Fibroblast of villous mesenchyme (primary cell): ENCODE data around the gene SNRNP70. TPM values are rescaled to one million over a fixed set of nuclear protein-coding genes. Genes with fewer than 3 reads are reported as not detected.
"Not testable (repeated sequence)": the region's sequence is repeated elsewhere in the genome, so short reads cannot be mapped to it uniquely, and the experiment has no call there.

Source experiments
- DNase-seq: peaks from one replicate; pipeline ENCODE4 v3.0.0-alpha.2; 2010; ENCODE audit warnings: low read depth
- H3K4me3 ChIP-seq: 2 replicates; pipeline ENCODE4 v1.5.1; 2011; ENCODE audit warnings: low read depth, mild to moderate bottlenecking, low read length
- total RNA-seq: library from RNA; depleted of rRNA; stranded (reverse); fragments of >200 nt; gene quantifications from 2 replicates; pipeline ENCODE4 v1.2.3, GENCODE V29; 2012
- TF ChIP-seq, protein P1 (sequence below): IDR thresholded peaks from 2 replicates; pipeline ENCODE4 v1.5.1; 2012; ENCODE audit warnings: low read depth, mild to moderate bottlenecking, low read length; ENCODE audit not compliant: insufficient read depth

SNRNP70 gene
- total RNA-seq, 1 donor, result 117 TPM

DNA sequence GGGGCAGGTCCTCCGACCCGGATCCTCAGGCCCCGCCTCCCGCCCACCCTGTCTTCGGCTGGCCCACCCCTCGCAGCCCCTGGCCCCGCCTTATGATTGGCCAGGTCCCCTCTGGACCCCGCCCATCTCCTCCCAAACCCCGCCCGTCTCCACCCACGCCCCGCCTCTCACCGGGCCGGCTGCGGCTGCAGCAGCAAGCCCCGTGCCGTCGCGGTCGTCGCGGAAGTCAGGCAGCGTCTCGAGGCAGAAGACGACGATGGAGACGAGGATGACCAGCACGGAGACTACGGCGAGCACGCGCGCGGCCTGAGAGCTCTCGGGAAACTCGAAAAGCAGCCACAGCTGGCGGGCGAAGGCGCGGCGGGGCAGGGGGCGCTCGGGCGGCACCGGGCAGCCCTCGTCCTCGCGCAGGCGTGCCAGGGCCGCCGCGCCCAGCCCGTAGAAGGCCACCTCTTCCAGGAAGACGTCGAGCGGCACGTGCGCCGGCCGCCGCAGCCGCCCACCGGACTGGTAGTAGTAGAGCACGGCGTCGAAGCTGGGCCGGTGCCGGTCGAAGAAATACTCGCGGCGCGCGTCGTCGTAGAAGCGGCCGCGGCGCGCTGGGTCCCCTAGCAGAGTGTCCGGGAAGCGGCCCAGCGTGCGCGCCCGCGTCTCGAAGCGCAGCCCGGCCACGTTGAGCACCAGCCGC is 13.2 kb upstream of the SNRNP70 start:
- no peak for DNase-seq
- TF ChIP-seq, protein P1, sequence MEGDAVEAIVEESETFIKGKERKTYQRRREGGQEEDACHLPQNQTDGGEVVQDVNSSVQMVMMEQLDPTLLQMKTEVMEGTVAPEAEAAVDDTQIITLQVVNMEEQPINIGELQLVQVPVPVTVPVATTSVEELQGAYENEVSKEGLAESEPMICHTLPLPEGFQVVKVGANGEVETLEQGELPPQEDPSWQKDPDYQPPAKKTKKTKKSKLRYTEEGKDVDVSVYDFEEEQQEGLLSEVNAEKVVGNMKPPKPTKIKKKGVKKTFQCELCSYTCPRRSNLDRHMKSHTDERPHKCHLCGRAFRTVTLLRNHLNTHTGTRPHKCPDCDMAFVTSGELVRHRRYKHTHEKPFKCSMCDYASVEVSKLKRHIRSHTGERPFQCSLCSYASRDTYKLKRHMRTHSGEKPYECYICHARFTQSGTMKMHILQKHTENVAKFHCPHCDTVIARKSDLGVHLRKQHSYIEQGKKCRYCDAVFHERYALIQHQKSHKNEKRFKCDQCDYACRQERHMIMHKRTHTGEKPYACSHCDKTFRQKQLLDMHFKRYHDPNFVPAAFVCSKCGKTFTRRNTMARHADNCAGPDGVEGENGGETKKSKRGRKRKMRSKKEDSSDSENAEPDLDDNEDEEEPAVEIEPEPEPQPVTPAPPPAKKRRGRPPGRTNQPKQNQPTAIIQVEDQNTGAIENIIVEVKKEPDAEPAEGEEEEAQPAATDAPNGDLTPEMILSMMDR, result no peak
- H3K4me3 ChIP-seq, result no peak overlapping the region

DNA sequence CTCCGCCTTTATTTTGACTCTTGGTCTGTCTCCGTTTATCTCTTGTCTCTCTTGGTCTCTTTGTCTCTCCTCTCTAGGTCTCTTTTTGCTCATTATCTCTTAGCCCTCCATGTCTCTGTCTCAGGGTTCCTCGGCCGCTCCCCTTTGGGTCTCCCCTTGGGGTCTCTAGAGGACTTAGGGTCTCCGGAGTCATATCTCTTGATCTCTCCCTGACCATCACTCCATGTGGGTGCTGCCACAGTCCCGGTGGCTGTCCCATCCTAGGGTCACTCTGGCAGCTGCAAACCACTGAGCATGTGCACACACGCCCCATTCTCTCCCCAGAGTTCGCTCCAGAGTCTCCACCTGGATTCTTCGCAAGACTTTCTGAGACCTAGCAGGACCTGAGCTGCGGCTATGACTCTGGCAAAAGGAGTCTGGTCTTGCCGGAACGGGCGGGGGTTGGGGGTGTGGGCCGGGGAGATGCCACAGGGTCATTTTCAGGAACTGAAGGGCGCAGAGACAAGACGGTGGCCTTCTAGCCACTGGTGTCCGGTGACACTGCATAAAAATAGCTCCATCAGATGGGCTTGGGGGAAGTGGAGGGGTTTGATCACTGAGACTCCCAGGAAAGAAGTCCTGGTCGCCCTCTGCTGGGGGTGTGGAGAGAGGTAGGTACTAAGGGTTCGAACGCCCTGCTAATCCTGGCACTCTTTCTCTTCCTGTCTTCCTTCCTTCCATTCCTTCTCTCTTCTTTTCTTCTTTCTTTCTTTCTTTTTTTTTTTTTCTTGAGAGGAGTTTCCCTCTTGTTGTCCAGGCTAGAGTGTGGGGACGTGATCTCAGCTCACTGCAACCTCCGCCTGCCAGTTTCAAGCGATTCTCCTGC is 11.5 kb upstream of the SNRNP70 start:
- no peak for DNase-seq
- TF ChIP-seq, protein P1, result peak; percentile 24
- no peak overlapping the region for H3K4me3 ChIP-seq

DNA sequence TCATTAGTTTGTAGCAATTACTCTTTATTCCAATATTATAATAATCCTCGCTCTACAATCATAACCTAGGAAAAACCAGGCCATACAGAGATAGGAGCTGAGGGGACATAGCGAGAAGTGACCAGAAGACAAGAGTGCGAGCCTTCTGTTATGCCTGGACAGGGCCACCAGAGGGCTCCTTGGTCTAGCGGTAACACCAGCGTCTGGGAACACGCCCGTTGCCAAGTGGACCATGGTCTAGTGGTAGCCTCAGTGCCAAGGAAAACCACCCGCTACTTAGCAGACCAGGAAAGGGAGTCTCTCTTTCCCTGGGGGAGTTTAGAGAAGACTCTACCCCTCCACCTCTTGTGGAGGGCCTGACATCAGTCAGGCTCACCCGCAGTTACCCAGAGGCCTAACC is 10.4 kb upstream of the SNRNP70 start:
- H3K4me3 ChIP-seq, result not testable (repeated sequence)
- peak; percentile 53 for DNase-seq
- TF ChIP-seq, protein P1, result peak; percentile 62

DNA sequence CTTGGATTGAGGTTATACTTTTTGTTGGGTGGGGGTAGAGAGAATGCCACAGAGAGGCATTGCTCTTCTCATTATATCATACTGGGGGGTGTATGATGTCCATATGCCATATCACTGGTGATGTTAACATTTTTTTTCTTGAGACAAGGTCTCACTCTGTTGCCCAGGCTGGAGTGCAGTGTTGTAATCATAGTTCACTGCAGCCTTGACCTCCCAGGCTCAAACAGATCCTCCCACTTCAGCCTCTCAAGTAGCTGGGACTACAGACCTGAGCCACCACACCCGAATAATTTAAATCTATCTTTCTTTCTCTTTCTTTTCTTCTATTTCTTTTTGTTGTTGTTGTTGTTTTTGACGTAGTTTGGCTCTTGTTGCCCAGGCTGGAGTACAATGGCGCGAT is 4.9 kb upstream of the SNRNP70 start:
- TF ChIP-seq, protein P1, result no peak
- no peak overlapping the region for H3K4me3 ChIP-seq
- DNase-seq, result no peak

DNA sequence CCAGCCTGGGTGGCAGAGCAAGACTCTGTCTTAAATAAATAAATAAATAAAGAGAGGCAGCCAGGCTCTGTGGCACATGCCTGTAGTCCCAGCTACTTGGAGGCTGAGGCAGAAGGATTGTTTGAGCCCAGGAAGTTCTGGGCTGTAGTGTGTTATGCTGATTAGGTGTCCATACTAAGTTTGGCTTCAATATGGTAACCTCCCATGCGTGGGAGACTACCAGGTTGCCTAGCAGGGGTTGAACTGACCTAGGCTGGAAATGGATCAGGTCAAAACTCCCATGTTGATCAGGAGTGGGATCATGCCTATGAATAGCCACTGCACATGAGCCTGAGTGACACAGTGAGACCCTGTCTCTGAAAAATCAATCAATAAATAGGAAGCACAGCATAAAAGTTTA is 4.0 kb upstream of the SNRNP70 start:
- TF ChIP-seq, protein P1, result no peak
- no peak for DNase-seq
- H3K4me3 ChIP-seq, result no peak overlapping the region

DNA sequence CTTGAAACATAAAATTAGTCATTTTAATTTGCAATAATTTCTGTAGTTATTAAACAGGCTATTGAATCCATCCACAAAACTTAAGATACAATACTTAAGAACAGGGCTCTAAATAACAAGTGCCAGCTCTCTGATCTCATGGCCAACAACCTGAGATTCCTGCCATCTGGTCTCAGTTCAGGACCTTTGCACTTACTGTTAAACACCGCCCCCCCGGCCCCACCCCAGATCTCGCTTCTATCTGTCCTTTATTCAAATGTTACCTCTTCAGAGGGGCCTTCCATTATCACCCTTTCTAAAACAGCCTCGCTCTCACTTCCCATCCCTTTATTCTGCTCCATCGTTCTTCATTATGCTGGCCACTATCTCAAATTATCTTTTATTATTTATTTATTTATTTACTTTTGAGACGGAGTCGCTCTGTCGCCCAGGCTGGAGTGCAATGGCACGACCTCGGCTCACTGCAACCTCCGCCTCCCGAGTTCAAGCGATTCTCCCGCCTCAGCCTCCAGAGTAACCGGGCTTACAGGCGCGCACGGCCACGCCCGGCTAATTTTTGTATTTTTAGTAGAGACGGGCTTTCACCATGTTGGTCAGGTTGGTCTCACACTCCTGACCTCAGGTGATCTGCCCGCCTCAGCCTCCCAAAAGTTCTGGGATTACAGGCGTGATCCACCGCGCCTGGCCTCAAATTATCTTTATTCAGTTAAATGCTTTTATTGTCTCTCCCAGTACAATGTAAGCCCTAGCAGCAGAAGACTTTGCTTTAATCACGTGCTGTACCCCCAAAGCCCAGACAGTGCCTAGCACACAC is 838 bp upstream of the SNRNP70 start:
- TF ChIP-seq, protein P1, result no peak
- peak overlapping the region; percentile 51 for H3K4me3 ChIP-seq
- DNase-seq, result no peak
